ENCODE results near the gene TXNDC16.

The TXNDC16 gene

GRCh38 chr14:52391881-52392615 is 160.3 kb downstream of the TXNDC16 start:
- DNase-seq (ENCODE audit: low read depth) = no peak
